SKM-1 (cell line): ENCODE results near the gene RBM4.
"Not testable (repeated sequence)": the region's sequence is repeated elsewhere in the genome, so short reads cannot be mapped to it uniquely, and the experiment has no call there.

Experiments
- DNase-seq: peaks from one replicate; lab custom pipeline; 2025; ENCODE audit not compliant: unreplicated experiment; lab: John Stamatoyannopoulos, UW

RBM4 gene, protein sequence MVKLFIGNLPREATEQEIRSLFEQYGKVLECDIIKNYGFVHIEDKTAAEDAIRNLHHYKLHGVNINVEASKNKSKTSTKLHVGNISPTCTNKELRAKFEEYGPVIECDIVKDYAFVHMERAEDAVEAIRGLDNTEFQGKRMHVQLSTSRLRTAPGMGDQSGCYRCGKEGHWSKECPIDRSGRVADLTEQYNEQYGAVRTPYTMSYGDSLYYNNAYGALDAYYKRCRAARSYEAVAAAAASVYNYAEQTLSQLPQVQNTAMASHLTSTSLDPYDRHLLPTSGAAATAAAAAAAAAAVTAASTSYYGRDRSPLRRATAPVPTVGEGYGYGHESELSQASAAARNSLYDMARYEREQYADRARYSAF

GRCh38 chr11:66638177-66639065 lies at the start of gene RBM4:
TSS of gene RBM4 (plus strand) at chr11:66638703. CDS start at chr11:66639712, 1,009 bp downstream.
- peak; percentile 99 for DNase-seq

DNA sequence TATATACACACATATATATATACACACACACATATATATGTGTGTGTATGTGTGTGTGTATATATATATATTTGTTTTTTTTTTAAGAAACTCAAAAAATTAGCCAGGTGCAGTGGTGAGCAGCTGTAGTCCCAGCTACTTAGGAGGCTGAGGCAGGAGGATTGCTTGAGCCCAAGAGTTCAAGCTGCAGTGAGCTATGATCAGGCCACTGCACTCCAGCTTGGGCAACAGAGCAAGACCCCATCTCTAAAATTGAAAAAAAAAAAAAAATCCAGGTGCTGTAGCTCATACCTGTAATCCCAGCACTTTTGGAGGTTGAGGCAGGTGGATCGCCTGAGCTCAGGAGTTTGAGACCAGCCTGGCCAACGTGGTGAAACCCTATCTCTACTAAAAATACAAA lies 49.2 kb upstream of the RBM4 start:
- not testable (repeated sequence) for DNase-seq

GRCh38 chr11:66589996-66590675 lies 48.4 kb upstream of the RBM4 start:
- no peak for DNase-seq

- DNase-seq, result no peak
Observed at GRCh38 chr11:66591175-66591574, 47.3 kb upstream of the RBM4 start.

DNA sequence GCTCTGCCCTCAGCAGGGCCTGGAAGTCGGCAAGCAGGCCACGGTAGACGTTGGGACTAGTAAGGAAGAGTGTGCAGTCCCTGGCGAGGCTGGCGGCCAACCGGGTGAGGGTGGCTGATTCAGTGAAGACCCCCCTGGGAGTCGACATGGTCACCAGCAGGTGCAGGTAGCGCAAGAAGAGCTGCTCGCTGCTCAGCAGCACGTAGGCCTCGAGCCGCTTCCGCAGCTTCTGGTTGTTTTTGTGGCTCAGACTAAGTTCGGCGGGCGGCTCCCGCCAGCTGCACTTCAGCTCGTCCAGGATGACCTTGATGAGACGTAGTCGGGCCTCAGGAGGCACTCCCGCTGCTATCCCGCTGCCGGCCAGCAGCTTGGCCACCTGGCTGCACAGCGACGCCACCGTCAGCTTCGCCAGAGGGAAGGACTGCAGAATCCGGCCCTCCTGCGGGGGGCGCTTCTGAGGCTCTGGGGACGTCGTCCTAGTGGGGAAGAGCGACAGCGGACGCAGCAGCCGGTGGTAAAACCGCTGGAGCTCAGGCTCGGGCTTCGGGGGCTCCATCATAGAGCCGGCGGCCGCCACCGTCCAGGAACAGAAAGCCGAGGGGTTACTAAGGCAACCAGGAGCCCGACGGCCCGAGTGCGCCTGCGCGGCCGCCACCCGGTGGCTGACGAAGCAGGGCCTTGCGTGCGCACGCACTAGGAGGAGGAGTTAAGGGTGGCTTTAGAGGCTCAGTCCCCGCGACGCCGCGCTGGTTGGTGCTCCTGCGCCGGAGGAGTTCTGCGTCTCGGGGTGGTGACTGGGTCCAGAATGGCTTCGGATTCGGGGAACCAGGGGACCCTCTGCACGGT lies 45.8 kb upstream of the RBM4 start, which contains the start of the genes CCDC87 and CCS:
TSS of gene CCDC87 (minus strand) at position 607 of the 846 bp plus-strand sequence. CDS start at position 559, 48 bp downstream.
TSS of gene CCS (plus strand) at position 729 of the 846 bp plus-strand sequence. CDS start at position 806, 77 bp downstream.
- DNase-seq, result peak; percentile 92

DNA sequence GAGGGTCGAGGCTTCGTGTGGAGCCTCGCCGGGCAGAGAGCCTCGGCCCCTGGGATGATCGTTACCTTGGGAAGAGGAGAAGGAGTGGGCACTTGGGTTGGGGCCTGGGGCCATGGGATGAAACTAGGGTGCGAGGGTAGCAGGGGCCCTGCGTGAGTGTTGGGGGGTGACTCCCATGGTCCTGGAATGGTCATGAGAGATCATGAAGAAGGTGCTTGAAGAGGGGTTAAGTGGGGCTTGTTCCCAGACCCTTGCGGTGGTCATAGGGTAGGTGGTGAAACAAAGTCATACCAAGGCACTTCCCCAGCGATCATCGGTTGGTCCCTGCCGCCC lies 45.2 kb upstream of the RBM4 start:
- DNase-seq, result no peak

GRCh38 chr11:66593650-66594049 lies 44.9 kb upstream of the RBM4 start:
- DNase-seq, result no peak

DNA sequence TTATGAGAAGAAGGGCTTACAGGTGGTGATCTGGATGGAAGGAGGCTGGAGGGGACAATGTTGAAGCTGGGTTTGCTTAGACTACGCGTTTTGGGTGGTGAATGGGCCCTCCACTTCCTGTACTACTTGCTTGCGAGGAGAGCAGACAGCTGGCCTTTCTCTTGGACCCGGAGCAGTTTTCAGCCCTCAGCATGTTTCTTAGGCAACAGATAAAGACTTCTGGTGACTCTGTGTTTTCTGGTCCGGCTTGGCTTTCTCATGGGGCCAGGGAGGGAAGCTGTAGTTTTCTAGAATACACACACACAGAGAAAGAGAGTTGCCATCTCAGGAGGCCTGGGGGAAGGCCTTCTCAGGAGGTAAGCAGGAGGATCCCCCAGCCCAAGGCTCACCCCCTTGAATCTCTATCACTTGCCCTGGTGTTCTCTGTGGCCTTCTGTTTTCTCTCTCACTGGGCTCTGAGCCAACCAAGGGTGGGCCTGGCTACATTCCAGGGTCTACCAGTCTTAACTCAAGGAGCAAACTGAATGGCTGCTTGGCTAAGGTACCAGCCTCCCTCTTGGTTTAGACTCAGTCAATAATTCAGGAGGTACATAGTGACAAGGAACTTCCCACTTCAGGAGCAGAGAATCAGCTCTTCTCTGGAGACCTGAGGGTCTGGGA lies 43.1 kb upstream of the RBM4 start:
- DNase-seq, result no peak

DNA sequence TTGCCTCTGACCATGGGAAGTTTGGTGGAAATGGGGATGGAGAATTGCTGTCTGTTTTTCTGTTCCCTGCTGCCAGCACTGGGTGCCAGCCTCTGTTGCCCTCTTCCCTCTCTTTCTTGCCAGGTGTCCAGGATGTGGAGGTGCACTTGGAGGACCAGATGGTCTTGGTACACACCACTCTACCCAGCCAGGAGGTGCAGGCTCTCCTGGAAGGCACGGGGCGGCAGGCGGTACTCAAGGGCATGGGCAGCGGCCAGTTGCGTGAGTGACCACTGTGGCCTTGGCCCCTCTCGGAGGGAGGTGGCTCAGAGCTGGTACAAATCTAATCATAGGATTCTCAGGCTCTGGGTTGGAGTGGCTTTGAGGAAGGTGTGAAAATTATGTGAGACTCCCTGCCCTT lies 39.5 kb upstream of the RBM4 start:
- DNase-seq, result no peak

DNA sequence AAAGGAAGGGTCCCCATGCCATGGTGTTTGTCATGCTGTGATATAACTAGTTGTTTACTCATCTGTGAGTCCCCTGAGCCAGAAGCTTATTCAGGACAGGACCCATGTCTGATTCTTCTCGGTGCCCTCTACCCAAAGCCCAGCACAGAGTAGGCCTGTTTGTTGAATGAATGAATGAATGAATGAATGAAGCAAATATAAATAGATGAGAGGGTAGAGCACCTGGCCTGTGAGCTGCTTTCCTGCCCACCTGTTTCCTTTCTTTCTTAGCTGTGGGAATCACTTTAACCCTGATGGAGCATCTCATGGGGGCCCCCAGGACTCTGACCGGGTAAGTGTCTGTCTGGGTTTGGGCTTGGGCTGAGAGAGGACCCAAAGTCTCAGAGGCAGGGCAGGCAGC lies 38.3 kb upstream of the RBM4 start:
- no peak for DNase-seq

DNA sequence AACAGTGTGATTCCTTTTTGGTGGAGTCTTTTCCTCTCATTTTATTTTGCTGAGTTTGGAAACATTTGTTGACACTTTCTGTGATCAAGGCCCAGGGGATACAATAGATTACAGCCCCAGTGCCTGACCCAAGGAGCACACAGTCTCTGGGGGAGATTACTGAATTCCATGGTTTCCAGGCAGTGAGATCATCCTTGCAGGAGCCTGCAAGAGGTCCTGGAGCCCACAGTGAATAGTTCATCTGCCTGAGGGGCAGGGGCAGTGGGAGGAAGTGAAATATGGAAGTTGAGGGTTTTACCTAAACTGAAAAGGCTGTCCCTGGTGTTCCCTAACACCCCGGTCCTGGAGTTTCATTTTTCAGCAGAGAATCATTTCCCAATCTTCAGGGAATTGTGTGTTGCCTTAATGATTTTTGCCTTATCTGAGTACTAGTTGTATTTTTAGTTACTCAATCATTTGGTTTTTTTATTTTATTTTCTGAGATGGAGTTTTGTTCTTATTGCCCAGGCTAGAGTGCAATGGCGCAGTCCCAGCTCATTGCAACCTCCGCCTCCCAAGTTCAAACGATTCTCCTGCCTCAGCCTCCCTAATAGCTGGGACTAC lies 37.8 kb upstream of the RBM4 start:
- no peak for DNase-seq

GRCh38 chr11:66603072-66603471 lies 35.4 kb upstream of the RBM4 start:
- no peak for DNase-seq

DNA sequence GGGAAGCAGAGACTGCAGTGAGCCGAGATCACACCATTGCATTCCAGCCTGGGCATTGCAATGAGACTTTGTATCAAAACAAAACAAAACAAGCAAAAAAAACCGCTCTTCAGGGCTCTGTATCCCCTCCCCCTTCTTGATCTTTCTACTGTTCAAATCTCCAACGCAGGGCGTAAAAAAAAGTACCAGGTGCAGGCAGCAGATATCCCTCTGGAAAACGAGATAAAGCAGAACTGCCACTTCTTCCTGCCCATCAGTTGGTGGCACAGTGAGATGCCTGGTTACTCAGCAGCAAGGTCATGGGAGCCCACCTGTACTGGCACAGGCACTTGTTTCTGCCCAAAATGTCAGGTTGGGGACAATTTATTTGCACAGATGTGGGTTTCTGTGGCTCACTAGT lies 34.3 kb upstream of the RBM4 start:
- DNase-seq, result no peak

GRCh38 chr11:66606608-66607007 lies 31.9 kb upstream of the RBM4 start:
- DNase-seq, result not testable (repeated sequence)

DNA sequence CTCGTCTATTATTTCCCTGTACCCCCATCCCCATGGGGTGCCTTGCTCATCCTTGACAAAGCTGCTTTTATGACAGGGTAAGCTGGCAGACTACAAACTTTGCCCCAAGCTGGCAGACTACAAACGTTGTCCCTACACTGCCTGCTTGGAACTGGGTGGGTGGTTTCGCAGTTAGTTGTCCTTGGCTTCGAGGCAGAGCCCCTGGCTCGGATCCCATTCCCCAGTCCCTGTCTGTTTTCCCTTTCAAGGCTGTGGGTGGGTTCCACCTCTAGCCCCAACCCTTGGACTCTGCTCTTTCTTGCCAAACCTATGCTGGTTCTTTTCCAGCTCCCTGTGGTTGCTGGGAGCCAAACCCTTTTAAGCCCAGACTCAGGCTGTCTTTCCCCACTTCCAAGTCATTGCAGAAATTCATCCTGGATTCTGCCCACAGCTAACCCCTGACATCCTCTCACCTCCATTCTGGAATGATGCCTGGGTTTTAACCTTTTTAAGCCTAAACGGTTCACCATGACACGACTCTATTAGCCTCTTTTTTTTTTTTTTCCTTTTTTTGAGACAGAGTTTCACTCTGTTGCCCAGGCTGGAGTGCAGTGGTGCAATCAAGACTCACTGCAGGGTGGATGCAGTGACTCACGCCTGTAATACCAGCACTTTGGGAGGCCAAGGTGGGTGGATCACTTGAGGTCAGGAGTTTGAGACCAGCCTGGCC lies 31.2 kb upstream of the RBM4 start:
- DNase-seq, result no peak

DNA sequence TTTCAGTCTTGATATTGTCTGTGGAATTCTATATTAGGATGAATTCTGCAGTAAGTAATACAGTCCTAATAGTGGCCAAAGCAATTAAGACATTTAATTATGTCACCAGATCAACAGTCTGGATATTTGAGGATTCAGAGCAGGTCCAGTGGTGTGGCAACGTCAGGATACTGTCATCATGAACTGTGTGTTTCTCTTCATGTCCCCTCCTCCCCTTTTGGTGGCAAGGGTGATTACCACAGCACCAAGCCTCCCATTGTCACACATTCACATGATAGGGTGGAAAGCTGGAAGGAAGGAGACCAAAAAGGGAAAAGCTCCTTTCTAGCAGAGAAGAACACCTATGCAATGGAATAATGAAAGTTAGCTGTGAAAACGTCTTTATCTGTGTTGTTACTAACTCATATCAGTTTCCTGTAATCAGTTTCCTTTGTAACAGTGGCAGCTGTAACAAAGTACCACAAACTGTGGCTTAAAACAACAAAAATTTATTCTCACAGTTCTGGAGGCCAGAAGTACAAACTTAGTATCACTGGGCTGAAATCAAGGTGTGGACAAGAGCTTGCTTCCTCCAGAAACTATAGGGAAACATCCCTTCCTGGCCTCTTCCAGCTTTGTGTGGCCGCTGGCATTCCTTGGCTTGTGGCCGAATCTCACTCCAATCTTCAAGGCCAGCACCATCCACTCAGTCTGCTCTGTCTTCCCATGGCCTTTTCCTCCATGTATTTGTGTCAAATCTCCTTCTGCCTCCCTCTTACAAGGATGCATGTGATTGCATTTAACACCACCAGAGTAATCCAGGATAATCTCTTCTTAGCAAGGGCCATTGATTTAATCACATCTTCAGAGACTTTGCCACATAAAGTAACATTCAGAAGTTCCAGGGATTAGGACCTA lies 28.5 kb upstream of the RBM4 start:
- no peak for DNase-seq

DNA sequence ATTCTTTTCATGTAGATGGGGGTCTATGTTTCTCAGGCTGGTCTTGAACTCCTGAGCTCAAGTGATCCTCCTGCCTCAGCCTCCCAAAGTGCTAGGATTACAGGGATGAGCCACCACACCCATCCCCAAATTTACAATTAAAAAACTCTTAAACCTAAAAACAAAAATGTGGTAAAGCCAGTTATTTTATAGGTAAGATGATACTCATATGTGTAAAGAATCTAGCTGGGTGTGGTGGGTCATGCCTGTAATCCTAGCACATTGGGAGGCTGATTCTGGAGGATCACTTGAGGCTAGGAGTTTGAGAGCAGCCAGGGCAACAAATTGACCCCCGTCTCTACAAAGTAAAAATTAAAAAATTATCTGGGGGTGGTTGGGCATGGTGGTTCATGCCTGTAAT lies 26.0 kb upstream of the RBM4 start:
- no peak for DNase-seq

DNA sequence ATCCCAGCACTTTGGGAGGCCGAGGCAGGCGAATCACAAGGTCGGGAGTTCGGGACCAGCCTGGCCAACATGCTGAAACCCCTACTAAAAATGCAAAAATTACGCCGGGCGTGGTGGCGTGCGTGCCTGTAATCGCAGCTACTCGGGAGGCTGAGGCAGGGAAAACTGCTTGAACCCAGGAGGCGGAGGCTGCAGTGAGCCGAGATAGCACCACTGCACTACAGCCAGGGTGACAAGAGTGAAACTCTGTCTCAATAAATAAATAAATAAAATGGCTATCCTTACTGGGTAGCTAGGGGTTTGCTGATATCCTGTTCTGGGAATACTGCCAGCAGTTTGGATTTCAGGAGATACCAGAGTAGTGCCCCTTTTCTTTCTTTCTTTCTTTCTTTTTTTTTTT lies 24.4 kb upstream of the RBM4 start:
- no peak for DNase-seq
